HPDE6-E6E7 (cell line): Measurements from ENCODE around the gene HECW1.

Source experiments
- DNase-seq: peaks from one replicate; pipeline ENCODE4 v3.0.0; 2011; ENCODE audit warnings: missing footprints; ENCODE audit errors: extremely low spot score

HECW1 gene

DNA sequence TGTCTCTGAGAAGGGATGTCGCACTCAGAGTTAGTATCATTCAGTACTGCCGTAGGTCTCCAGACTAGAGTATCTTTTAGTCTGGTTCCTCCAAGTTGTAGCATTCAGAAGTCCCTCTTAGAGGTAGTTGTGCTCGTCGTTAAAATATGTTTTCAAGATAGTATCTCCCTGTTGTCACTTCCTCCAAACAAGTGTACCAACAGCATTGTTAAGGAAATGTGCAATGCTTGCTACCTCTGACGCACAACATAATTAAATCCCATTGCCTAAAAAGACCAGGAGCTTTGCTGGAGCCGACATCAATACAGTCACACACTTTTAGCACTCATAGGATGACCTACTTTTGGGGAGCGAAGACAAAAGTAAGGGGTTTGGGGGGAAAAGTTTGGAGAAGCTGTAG lies 390.5 kb downstream of the HECW1 start:
- no peak for DNase-seq

DNA sequence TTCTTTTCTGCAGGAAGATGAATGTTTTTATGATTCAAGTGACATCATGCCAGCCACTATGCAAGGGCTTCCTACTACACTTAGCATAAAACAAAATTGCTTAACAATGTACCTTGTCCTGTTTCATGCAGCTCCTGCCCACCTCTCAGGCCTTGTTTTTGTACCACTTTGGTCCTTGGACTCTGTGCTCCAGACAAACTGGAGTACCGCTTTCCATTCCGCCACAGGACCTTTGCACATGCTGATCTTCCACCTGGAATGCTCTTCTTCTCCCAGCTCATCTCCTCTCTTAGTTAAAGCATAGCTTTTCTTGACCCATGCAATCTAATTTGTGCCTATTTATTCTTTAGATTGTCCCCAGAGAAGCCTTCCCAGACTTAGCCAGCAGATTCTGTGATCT lies 393.0 kb downstream of the HECW1 start:
- DNase-seq, result no peak

DNA sequence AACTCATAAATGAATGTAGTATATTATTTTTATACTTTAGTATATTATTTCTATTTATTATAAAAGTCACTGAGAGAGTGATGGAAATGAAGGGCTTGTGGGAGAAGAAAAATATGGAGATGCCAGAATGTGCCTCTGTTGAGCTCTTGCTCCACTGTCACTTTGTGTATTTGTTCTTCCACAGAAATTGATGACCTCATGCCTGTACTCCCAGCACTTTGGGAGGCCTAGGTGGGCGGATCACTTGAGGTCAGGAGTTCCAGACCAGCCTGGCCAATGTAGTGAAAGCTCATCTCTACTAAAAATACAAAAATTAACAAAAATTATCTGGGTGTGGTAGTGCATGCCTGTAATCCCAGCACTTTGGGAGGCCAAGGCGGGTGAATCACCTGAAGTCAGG lies 394.0 kb downstream of the HECW1 start:
- no peak for DNase-seq

DNA sequence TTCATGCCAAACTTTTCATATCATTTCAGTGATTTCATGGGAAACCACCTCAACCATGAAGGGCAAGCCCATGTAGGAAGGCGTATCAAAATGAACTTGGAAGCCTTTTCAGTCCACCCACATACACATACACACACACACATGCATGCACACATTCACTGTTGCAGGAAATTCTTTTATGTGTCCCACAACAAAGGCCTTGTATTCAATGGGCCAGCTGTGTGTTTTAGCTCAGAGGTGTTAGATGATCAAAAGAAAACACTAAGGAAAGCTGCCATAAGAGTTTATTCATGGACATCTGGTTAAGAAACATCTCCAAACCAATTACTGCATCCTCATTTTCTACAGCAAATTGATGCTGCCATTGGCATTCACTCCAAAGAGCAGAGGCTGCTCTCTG lies 396.0 kb downstream of the HECW1 start:
- DNase-seq, result no peak

DNA sequence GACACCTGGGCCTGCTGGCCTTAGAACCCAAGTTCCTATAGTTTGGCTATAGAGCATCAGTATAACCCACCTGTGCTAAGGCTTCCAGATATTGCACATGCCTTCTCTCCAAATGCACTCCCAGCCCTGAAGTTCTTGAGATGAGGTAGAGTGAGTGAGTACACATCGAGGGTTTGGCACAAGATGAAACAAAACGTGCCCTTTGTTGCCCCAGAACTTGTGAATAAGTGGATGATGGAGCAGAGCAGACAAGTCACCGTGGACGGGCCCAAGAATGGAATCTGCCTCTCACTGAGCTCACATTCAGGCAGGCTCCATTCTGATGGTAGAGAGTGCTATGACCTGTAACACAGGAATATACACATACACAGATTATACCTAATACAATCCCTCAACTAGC lies 397.5 kb downstream of the HECW1 start:
- DNase-seq, result no peak

DNA sequence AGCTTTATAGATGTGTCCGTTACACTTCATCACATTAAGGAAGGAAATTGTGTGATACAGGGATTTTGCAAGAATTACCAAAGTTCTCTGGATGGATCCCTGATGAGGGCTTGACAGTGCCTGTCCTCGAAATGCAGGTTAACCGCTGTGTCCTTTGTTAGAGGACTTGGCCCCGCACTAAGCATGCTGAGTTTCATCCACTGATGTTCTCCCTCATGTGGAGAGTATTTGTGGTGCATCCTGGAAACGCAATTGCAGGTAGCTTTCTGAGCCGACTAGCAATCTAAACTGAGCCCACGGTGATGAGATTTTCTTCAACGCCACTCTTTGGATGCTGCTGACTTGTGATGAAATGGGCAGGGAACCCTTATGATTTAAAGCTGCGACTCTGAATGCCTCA lies 398.6 kb downstream of the HECW1 start:
- DNase-seq, result no peak

DNA sequence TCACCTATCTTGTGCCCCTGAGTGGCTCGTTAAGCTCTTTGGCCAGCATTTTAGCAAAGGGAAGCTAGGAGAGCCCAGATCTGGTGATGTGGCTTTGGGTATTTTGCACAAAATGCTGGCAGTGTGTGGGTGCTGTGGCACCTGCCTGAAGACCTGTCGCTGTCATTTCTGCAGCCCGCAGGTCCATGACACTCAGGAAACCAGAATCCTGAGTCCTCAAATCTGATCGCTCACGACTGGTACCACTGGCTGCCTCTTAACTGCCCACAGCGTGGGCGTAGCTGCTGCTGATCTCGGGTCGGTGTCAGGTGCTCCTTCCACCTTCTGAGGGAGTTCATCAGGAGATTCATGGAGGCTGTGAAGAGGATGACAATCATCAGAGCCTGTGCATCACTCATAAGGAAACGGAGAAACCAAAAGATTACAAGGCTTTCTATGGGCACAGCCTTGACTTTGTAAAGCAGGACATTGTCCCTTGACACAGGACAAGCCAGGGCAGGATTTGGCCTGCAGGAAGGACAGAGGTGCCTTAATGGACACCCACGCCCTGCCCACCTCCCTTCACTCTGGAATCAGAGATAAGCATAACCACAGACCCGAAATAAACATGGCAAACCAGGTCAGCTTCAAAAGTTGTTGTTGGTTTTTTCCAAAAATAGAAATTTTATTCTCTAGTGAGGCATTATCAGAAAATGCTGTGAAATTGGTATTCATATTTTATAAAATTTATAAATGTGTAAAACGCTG lies 399.5 kb downstream of the HECW1 start:
- no peak for DNase-seq

DNA sequence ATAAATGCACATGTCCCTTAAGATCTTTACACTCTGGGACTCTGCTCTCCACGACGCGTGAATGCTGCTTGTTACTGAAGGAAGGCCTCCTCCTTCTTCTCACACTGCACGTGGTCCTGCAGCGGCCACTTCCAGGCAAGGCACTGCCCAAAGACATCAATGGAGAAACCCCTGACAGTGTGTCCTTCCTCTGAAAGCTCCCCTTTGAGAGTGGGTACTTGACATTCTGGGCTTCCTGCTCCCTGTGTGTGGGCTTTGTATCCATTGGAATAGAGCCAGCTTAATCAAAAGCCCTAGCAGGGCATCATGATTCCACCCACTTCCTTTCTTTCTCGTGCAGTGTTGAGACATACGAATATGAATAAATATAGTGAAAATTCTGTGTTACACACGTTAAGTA lies 400.8 kb downstream of the HECW1 start:
- no peak for DNase-seq

DNA sequence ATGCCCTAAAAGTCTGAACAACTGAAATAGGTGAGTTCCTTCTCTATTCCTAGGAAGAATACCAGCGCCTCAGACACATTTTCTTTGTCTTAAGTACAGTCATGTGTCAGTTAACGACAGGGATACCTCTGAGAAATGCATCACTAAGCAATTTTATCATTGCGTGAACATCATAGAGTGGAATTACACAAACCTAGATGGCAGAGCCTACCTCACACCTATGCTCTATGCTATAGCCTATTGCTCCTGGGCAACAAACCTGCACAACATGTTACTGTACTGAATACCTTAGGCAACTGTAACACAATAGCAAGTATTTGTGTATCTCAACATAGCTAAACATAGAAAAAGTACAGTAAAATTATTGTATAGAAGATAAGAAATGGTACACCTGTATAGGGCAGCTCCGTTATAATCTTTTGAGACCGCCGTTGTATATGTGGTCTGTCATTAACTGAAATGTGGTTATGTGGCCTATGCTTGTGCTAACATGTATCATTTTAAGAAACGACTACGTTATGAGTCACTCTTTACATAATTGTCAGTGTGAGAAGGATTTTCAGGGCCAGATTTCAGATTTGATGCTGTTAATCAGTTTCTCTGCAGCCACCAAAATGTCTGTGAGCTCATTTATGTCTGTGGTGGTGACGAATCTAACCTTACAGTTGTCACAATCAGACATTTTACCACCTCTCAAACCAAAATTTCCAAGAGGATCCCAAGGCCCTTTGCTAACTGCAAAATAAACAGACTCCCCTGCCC lies 404.3 kb downstream of the HECW1 start:
- DNase-seq, result peak; percentile 54

DNA sequence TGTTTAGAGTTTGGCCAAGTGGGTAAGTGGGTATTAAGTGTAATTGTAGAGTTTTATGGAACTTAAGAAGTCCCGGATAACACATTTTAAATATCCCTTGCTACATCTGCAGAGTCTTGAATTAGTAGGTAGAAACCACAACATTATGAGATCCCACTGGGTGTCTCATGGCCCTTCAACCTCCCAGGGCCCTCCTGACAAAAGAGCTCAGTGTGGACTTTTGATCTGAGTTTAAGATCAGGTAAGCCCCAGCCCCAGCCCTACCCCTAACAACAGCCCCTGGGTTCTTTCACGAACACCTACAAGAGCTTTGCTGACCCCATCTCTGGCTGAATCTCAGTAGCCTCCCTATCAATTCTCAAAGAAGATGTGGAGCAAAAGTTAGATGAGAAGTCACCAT lies 405.0 kb downstream of the HECW1 start:
- no peak for DNase-seq

DNA sequence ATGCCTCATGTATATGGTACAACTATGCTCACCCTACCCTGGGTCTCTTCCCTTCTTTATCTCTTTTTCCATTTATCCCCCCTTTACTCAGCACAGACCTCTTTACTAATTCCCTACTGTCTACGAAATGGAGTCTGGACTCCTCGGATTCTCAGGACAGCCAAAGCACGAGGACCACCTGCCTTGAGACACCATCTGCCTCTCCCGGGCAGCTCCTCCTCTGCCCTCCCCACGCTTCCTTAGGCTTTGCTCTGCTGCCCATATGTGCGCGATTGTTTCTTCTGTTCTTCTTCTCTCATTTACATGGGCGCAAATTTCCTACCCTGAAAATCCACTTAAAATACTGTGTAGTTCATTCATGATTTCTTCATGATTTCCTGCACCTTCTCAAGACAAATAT lies 407.8 kb downstream of the HECW1 start:
- DNase-seq, result no peak

DNA sequence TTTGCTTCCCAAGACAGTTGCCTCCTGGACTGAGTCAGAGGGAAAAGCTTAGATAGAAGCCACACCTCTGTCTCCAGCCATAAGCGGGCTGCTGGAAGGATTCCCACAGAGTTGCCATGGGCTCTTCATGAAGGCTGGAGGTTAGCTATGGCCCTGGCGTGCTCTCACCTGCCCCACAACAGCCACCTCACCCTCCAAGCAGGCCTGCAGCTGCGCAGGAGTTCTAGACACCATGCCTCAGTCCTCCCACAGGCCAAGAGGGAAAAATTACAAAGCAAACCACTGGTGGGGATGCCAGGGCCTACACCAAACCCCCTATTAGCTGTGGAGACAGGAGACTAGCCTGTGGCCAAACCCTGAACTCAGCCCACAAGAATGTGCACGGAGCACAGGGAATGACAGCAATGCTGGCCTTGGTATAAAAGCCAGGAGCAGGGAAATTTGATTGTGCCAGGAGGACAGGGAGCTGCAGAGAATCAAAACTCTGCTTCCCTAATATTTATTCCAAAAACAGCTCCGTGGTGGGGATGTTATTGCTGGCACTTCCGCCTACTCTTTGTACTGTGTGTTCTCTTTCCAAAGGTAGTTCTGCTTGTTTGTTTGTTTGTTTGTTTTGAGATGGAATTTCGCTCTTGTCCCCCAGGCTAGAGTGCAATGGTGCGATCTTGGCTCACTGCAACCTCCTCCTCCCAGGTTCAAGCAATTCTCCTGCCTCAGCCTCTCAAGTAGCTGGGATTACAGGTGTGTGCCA lies 410.1 kb downstream of the HECW1 start:
- DNase-seq, result peak; percentile 34

DNA sequence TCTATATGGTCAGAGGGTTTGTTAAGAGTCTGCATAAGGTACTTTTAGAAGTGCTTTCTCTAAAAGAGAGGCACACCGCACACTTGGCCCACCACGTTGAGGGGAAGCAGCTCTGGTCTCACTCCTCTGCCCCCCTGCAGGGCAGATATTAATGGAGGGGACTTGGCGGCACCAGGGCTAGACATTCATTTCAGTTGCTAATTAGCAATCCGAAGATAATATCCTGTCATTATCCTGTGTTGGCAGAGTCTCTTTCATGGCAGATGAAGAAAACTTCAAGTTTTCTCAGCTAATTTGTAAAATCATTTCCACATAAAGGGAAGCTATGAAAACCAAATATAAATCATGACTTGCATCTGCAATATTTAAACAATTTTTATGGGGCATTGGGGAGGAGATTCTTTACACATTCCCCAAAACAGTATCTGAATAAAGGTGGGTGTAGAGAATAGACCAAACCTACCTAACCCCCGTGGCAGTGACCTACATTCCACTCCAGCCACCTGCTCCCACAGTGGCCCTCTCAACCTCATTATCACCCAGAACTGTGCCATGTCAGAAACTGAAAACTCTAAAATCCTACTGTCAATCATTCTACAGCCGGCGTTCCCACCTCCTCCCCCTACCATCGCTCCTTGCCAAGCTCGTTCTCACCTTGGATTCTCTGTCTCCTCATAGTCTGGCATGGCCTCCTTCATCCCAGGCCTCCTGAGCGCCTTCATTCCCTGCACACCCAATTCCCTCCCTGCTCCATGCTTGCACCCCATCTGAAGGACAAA lies 416.3 kb downstream of the HECW1 start:
- DNase-seq, result no peak

DNA sequence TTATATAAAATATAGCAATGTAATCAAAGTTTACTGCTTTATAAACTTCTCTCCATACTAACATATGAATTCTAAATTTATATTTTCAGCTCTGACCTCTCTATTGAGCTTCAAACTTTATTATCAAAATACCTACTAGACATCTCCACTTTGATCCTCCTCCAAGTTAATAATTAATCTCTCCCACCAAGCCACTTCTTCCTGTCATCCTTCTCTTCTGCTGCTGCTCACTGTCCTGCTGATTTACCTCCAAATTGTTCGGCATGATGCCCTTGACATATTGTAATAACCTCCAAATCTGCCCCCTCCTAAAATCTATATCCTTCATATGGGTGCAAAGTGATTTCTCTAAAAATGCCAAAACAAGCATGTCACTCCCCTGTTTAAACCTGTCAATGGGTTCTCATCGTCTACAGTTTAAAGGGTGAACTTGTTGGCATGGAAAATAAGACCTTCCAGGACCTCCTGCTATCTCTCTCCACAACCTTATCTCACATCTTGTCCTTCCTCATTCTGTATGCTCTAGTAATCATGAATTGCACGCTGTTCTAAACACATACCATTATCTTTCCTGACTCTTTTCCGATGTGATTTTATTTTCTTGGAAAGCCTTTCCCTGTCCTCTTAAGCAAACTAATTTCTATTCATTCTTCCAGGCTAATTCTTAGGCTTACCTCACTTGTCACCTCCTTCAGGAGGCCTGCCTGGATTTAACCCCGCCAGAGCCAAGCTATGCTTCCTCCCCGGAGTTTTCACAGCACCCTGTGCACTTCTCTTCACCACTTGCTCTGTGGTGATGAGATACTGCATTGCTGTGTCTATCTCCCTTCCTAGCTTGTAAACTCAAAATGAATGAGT lies 418.3 kb downstream of the HECW1 start:
- DNase-seq, result no peak

DNA sequence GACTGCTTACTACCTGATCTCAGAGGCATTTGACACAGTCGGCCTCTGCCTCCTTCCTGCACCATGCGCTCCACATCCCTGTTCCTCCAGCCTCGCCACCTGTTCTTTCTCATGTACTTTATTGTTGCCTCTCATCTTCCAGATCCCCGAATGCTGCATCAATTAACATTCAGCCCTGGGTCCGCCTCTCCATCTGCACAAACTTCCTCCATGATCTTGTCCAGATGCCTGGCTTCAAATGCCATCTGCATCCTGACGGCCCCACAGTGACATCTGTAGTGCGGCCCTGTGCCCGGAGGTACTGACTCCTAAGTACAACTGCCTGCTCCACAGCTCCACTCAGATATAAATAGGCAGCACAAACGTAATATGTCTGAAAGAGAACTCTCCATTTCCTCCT lies 419.3 kb downstream of the HECW1 start:
- no peak for DNase-seq

DNA sequence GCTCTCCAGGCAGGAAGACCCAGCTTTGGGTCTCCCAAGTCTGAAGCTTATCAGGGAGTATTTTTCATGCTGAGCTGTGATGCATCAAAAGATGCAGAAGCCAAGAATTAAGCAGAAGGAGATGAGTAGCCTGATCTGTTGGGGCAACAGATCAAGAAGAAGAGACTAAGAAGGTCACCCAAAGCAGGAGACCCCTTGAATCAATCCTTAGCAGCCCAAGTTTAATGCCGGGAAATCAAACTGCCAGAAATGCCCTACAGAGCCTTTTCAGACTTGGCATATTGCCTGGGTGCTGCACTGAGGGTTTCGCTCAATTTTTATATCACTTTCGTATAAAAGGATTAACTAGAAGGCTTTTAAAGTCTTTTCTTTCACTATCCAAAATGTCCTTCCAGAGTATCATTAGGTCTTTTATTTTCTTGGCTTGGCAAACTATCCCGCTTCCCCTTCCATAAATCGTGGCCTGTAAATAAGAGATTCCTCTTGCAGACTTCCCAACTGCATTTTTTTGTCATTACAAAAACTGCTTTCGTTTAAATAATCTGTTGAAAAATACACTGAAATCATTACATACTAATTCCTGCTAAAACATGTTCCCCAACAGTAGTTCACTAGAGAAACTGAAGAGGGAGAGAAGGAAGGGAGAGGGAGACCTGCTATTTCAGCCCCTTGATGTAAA lies 421.5 kb downstream of the HECW1 start:
- DNase-seq, result no peak

DNA sequence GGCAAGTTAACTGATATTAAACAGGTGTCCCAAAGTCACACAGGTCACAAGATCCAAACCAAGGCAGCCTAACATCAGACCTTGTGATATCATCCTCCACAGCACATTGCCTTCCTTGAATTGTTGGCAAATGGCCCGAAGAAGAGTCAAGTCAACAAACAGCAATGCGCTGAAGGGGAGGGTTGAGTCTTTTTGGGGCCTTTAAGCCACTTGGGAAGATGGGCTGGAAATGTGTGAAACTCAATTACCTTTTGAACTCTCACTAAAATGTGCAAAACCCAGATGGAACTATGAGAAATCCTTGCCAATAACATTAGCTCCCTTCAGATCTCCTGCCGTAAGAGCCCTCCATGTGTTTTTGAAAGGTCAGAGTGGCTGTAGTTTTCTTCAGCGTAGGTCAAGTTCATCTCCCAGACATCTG lies 422.6 kb downstream of the HECW1 start:
- DNase-seq, result no peak

DNA sequence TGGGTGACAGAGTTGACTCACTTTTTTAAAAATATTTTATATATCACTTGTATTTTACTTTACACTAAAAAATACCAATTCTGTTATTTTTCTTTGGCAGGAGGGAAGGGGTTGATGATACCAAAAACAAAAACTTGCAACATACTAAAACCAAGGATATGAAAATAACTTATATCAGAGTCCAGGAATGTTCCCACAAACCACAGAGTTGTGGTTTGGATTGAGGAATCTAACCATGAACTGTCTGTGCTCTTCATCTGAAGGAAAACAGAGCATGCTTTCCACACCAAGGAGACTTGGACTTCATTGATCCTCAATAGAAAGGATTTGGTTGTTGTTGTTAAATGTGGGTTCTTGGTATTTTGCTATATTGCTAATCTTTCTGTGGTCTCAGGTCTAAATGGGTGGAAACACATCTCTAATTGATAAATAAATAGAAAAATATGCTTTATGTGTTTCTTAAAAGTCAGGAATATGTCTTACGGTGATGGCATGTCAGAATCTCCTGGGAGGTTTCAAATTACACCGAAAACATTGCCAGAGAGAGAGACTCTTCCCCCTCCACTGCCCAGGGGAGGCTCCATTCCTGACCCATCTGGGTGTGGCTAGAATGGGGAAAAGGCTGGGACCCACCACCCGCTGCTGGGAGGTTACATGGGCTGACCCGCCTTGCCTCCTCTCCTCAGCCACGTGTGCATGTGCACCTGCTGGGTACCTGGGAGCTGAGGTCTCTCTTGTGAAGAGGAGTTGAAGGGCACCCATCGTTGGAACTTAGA lies 423.6 kb downstream of the HECW1 start:
- DNase-seq, result no peak

DNA sequence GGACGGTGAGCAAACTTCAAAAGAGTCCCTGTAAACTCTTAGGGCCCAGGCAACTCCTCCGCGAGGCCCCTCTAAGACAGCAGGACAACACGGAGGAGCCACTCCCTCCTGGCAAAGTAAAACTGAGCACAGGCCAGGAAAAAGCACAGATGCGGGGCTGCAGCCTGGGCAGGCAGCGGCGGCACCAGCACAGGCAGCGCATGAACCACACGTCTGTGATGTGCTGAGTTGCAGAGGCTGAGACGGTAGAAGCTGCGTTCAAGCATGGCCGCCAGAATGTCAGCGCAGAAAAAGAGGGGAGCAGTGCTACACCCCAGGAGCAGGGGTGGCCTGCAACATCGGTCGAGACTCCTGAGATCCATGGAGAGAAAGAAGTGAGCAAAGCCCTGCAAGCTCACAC lies 424.3 kb downstream of the HECW1 start:
- no peak for DNase-seq
